HEK293 (cell line): ENCODE results near the gene RNF217.

Experiments used
- TRIM28 ChIP-seq: IDR thresholded peaks from 2 replicates; pipeline ENCODE4 v1.6.1; 2011; ENCODE audit warnings: low read length, control low read depth, borderline replicate concordance
- ZBTB8A ChIP-seq: fragments of 450-650 bp; formaldehyde crosslinking; IDR thresholded peaks from 2 replicates; pipeline ENCODE4 v1.5.1; 2016; ENCODE audit warnings: missing biosample characterization, missing genetic modification characterization
- ZNF146 ChIP-seq: fragments of 450-650 bp; formaldehyde crosslinking; IDR thresholded peaks from 2 replicates; pipeline ENCODE4 v1.5.1; 2016; ENCODE audit warnings: missing biosample characterization, missing genetic modification characterization
- ZNF423 ChIP-seq: fragments of 450-650 bp; formaldehyde crosslinking; IDR thresholded peaks from 2 replicates; pipeline ENCODE4 v1.5.1; 2016; ENCODE audit warnings: missing biosample characterization, missing genetic modification characterization
- ZNF426 ChIP-seq: fragments of 450-650 bp; formaldehyde crosslinking; IDR thresholded peaks from 2 replicates; pipeline ENCODE4 v1.5.1; 2017; ENCODE audit warnings: missing biosample characterization, missing genetic modification characterization, mild to moderate bottlenecking, inconsistent platforms, moderate library complexity
- ZSCAN30 ChIP-seq: fragments of 450-650 bp; IDR thresholded peaks from 2 replicates; pipeline ENCODE4 v1.5.1; 2018; ENCODE audit warnings: missing biosample characterization, mild to moderate bottlenecking, missing genetic modification characterization, moderate library complexity
- TF ChIP-seq, protein P1 (sequence below): IDR thresholded peaks from 2 replicates; pipeline ENCODE4 v1.6.1; 2011; ENCODE audit warnings: mild to moderate bottlenecking, low read depth, low read length, borderline replicate concordance
- TF ChIP-seq, protein P2 (sequence below): fragments of 450-650 bp; formaldehyde crosslinking; IDR thresholded peaks from 2 replicates; pipeline ENCODE4 v1.5.1; 2016; ENCODE audit warnings: missing biosample characterization, missing genetic modification characterization

DNA sequence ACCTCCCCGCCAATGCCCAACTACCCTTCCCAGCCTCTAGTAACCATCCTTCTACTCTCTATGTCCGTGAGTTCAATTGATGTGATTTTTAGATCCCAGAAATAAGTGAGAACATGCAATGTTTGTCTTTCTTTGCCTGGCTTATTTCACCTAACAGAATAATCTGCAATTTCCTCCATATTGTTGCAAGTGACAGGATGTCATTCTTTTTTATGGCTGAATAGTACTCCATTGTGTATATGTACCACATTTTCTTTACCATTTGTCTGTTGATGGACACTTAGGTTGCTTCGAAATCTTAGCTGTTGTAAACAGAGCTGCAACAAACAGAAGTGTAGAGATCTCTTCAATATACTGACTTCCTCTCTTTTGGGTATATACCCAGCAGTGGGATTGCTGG is 65.0 kb downstream of the RNF217 start:
- TF ChIP-seq TRIM28 (no peak), ZBTB8A (tag by site-specific recombination) (no peak), ZSCAN30 (tag by site-specific recombination) (no peak), ZNF146 (peak; percentile 91), ZNF423 (tag by site-specific recombination) (no peak), ZNF426 (tag by site-specific recombination) (no peak)
- TF ChIP-seq, protein P1, sequence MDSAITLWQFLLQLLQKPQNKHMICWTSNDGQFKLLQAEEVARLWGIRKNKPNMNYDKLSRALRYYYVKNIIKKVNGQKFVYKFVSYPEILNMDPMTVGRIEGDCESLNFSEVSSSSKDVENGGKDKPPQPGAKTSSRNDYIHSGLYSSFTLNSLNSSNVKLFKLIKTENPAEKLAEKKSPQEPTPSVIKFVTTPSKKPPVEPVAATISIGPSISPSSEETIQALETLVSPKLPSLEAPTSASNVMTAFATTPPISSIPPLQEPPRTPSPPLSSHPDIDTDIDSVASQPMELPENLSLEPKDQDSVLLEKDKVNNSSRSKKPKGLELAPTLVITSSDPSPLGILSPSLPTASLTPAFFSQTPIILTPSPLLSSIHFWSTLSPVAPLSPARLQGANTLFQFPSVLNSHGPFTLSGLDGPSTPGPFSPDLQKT = no peak
- TF ChIP-seq, protein P2, sequence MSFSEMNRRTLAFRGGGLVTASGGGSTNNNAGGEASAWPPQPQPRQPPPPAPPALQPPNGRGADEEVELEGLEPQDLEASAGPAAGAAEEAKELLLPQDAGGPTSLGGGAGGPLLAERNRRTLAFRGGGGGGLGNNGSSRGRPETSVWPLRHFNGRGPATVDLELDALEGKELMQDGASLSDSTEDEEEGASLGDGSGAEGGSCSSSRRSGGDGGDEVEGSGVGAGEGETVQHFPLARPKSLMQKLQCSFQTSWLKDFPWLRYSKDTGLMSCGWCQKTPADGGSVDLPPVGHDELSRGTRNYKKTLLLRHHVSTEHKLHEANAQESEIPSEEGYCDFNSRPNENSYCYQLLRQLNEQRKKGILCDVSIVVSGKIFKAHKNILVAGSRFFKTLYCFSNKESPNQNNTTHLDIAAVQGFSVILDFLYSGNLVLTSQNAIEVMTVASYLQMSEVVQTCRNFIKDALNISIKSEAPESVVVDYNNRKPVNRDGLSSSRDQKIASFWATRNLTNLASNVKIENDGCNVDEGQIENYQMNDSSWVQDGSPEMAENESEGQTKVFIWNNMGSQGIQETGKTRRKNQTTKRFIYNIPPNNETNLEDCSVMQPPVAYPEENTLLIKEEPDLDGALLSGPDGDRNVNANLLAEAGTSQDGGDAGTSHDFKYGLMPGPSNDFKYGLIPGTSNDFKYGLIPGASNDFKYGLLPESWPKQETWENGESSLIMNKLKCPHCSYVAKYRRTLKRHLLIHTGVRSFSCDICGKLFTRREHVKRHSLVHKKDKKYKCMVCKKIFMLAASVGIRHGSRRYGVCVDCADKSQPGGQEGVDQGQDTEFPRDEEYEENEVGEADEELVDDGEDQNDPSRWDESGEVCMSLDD (tag by site-specific recombination) = no peak
